Loucy (cell line): ENCODE measurements around the gene GPR135.

Experiments
- CTCF ChIP-seq: fragments of 200-600 bp; sonication (generic); conservative IDR thresholded peaks from 2 replicates; pipeline ENCODE4 v1.5.1; 2014; ENCODE audit warnings: mild to moderate bottlenecking, antibody characterized with exemption, low read length
- EZH2phosphoT487 ChIP-seq: fragments of 200-600 bp; IDR thresholded peaks from 2 replicates; pipeline ENCODE4 v1.6.1; 2018; ENCODE audit warnings: antibody characterized with exemption, mild to moderate bottlenecking, moderate library complexity, borderline replicate concordance

GRCh38 chr14:59481871-59482540 lies 16.8 kb upstream of the GPR135 start:
- TF ChIP-seq EZH2phosphoT487 (no peak), CTCF (no peak)
